Cardiac muscle cell (in vitro differentiated cells and primary cell): Measurements from ENCODE around the gene EMX1. TPM values are rescaled to one million over a fixed set of nuclear protein-coding genes. Genes with fewer than 3 reads are reported as not detected.
A peak's percentile ranks its signal among the peaks of the same experiment; 100 is the strongest.

Source experiments
- DNase-seq, 2 donors: peaks; one replicate each; pipeline versions ENCODE4 v3.0.0 to v3.0.0-alpha.2; 2010 to 2017; ENCODE audit warnings: low read depth in 1 of 2, low spot score in 1 of 2
- H3K27ac ChIP-seq: fragments of 200-600 bp; sonication (generic); 2 replicates; pipeline ENCODE4 v1.5.1; 2016
- H3K27me3 ChIP-seq: fragments of 200-600 bp; sonication (generic); 2 replicates; pipeline ENCODE4 v1.6.0; 2016; ENCODE audit warnings: control low read depth
- H3K36me3 ChIP-seq: fragments of 200-600 bp; sonication (generic); 2 replicates; pipeline ENCODE4 v1.5.1; 2016; ENCODE audit warnings: control low read depth
- H3K4me1 ChIP-seq: fragments of 200-600 bp; sonication (generic); 2 replicates; pipeline ENCODE4 v1.8.1; 2017; ENCODE audit warnings: low read depth, mild to moderate bottlenecking, mixed run types
- H3K4me3 ChIP-seq: fragments of 200-600 bp; sonication (generic); 2 replicates; pipeline ENCODE4 v1.5.1; 2016; ENCODE audit warnings: mild to moderate bottlenecking
- H3K9me3 ChIP-seq: fragments of 200-600 bp; sonication (generic); 2 replicates; pipeline ENCODE4 v1.5.1; 2017; ENCODE audit warnings: low read depth, mild to moderate bottlenecking, control low read depth
- CTCF ChIP-seq: IDR thresholded peaks from 2 replicates; pipeline ENCODE4 v1.5.1; 2012; ENCODE audit warnings: low read depth, mild to moderate bottlenecking, low read length
- polyA plus RNA-seq: library from polyadenylated mRNA; unstranded; fragments of >200 nt; fragmentation: Nextera tagmentation; extraction: Ambion mirVana; gene quantifications from 2 replicates; pipeline ENCODE4 v1.2.1, GENCODE V29; 2016
- total RNA-seq: library from RNA; depleted of rRNA; stranded (reverse); fragments of >200 nt; gene quantifications from 2 replicates; pipeline ENCODE4 v1.2.3, GENCODE V29; 2016

Gene EMX1
- total and polyA plus RNA-seq, 2 experiments from 2014 or later: 0.24 TPM; not detected in 1

DNA sequence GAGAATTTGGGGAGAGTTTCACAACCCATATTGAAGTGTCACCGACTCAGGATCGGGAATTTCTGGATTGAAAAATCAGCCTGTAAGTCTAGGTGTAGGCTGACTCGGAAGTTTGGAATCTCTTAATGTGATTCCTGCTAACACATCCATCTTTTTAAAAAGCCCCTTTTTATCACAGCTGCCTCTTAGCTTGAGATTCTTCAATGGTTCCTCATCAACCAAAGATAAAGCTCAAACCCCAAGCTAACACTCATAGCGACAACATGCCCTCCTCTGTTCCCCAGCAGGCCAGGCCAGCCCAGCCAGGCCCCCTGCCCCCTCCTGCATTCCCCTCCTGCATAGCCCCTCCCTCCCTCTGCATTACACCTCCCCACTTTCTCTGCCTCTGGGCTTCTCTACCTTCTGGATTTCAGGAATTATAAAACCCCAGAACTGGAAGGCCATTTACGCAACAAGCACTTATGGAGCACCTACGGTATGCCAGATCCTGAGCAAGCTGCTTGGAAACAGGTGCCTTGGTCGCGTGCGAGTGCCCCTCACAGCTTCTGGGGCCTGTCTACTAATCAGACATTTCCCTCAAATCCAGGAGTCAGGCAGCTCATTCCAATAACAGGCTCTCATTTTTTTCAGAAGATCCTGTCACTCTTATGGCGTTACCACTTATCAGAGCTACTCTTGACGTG lies 63.4 kb downstream of the EMX1 start:
- DNase-seq: peak in 1 of 2 donors; percentile 20
- H3K27ac ChIP-seq: no peak overlapping the region
- H3K4me3 ChIP-seq: no peak overlapping the region
- no peak for TF ChIP-seq CTCF
- peaks cover 37% of the 10 kb centered on the region for H3K4me1 ChIP-seq
- no peaks in the 10 kb centered on the region for H3K9me3 ChIP-seq
- H3K27me3 ChIP-seq: peaks cover 19% of the 10 kb centered on the region
- no peaks in the 10 kb centered on the region for H3K36me3 ChIP-seq

DNA sequence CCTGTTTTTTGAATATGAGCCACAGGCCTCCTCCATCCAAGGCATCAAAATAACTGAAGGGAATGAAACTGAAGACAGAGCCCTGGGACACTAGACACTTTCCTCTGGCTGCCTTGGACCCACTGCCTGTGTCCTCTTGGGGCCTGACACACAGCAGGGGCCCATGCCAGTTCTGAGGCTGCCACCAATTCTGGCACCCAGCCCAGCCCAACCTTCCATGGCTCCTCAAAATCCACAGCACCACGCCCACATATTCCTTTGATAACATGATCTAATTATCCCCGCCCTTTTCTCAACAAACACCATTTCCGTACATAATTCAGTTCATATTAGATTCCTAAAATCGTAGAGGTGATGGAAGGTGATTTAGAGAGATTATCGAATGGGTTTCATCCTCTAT lies 64.2 kb downstream of the EMX1 start:
- H3K4me1 ChIP-seq: peaks cover 46% of the 10 kb centered on the region
- no peak for TF ChIP-seq CTCF

DNA sequence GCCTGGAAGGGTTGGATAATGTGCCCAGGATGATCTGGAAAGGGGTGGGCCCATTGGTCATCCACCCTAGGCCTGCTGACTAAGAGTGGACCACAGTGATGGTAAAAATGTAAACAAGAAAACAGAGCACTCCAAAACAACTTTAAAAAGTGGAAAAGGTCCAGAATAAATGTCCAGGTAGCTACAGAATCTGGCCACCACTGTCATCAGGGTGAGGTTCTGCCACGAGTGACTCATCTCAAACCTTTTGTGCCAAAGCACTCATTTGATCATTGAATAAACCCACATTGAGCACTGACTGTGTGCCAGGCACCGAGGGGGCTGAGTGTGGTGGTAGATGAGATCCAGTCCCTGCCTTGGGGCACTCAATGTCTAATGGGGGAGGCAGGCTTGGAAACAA lies 64.9 kb downstream of the EMX1 start:
- DNase-seq: no peak
- H3K9me3 ChIP-seq: no peaks in the 10 kb centered on the region
- no peak overlapping the region for H3K27ac ChIP-seq
- TF ChIP-seq CTCF: no peak
- H3K36me3 ChIP-seq: no peaks in the 10 kb centered on the region
- H3K27me3 ChIP-seq: peaks cover 4% of the 10 kb centered on the region
- no peak overlapping the region for H3K4me3 ChIP-seq
- H3K4me1 ChIP-seq: peaks cover 49% of the 10 kb centered on the region

More for the DNA sequence above, 64.2 kb downstream of the EMX1 start:
- DNase-seq: no peak
- no peaks in the 10 kb centered on the region for H3K9me3 ChIP-seq
- no peaks in the 10 kb centered on the region for H3K36me3 ChIP-seq
- H3K27me3 ChIP-seq: peaks cover 10% of the 10 kb centered on the region
- no peak overlapping the region for H3K27ac ChIP-seq
- H3K4me3 ChIP-seq: no peak overlapping the region

DNA sequence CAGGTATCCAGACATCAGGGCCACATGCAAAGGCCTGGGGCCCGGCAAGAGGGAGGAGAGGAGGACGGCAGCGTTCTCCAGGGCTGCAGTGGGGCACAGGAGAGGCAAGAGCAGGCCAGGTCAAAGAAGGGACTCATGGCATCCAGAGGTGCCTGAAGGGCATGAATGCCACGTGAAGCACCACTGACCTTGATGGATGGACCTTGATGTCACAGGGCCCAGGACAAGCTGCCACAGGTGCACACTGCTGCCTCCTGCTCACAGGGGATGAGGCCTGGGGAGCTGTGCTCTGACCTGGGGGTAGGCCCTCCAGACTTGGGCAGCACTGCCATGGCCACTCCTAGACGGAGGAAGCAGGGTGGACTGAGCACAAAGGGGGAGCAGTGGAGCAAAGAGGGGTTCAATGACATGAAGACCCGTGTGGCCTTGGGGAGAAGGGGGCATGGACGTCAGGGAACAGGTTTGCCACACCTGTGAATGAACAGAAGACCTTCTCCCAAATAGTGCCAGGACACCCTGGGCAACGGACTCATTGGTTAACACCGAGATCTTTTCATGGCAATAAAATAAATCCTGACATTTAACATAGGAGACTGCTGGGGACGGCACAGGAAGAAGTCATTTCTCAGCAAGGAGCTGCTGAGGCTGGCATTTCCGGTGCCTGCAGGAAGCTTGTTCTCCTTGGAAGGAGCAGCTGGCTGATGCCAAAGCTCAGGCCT lies 65.6 kb downstream of the EMX1 start:
- Histone ChIP-seq H3K27ac (no peak overlapping the region), H3K4me3 (no peak overlapping the region), H3K9me3 (no peaks in the 10 kb centered on the region), H3K27me3 (no peaks in the 10 kb centered on the region), H3K4me1 (peaks cover 49% of the 10 kb centered on the region), H3K36me3 (no peaks in the 10 kb centered on the region)
- no peak for TF ChIP-seq CTCF
- no peak for DNase-seq

- TF ChIP-seq CTCF: no peak
- no peak for DNase-seq
- Histone ChIP-seq H3K27ac (peak overlapping the region; percentile 78), H3K36me3 (no peaks in the 10 kb centered on the region), H3K27me3 (no peaks in the 10 kb centered on the region), H3K4me1 (peaks cover 49% of the 10 kb centered on the region), H3K9me3 (no peaks in the 10 kb centered on the region), H3K4me3 (no peak overlapping the region)
These were observed 66.3 kb downstream of the EMX1 start for GRCh38 chr2:72983500-72984161.
